ENCODE results near the gene FHIP2A.
"Not testable (repeated sequence)": the region's sequence is repeated elsewhere in the genome, so short reads cannot be mapped to it uniquely, and the experiment has no call there.

Gene FHIP2A

GRCh38 chr10:114782666-114783065, 38.9 kb upstream of the FHIP2A start:
- Histone ChIP-seq H3K4me1 (ENCODE audit: control insufficient read depth, low read length) (no peaks in the 10 kb centered on the region), H3K27ac (ENCODE audit: low read depth, low read length) (no peak overlapping the region), H3K9me3 (ENCODE audit: control insufficient read depth, insufficient read depth, low read length) (no peaks in the 10 kb centered on the region), H3K36me3 (ENCODE audit: control insufficient read depth, low read length) (no peaks in the 10 kb centered on the region), H3K4me3 (ENCODE audit: low read length) (no peak overlapping the region), H3K27me3 (ENCODE audit: control insufficient read depth, low read length) (no peaks in the 10 kb centered on the region; the same call in 1 of the 2 replicates), H4K20me1 (ENCODE audit: control insufficient read depth, insufficient read depth, low read depth, low read length) (no peaks in the 10 kb centered on the region), H3K4me2 (ENCODE audit: low read length) (no peak overlapping the region), H3K79me2 (ENCODE audit: control insufficient read depth, low read length) (no peaks in the 10 kb centered on the region), H3K9me2 (replicated peaks; ENCODE audit: control insufficient read depth, low read length) (no peaks in the 10 kb centered on the region), H3F3A (ENCODE audit: control insufficient read depth, insufficient read depth) (no peaks in the 10 kb centered on the region)
- TF ChIP-seq, protein P1, sequence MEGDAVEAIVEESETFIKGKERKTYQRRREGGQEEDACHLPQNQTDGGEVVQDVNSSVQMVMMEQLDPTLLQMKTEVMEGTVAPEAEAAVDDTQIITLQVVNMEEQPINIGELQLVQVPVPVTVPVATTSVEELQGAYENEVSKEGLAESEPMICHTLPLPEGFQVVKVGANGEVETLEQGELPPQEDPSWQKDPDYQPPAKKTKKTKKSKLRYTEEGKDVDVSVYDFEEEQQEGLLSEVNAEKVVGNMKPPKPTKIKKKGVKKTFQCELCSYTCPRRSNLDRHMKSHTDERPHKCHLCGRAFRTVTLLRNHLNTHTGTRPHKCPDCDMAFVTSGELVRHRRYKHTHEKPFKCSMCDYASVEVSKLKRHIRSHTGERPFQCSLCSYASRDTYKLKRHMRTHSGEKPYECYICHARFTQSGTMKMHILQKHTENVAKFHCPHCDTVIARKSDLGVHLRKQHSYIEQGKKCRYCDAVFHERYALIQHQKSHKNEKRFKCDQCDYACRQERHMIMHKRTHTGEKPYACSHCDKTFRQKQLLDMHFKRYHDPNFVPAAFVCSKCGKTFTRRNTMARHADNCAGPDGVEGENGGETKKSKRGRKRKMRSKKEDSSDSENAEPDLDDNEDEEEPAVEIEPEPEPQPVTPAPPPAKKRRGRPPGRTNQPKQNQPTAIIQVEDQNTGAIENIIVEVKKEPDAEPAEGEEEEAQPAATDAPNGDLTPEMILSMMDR (IDR thresholded peaks at IDR 0.05; ENCODE audit: low read depth, low read length, poor library complexity, severe bottlenecking): no peak
- no peak for TF ChIP-seq EZH2phosphoT487 (IDR thresholded peaks at IDR 0.05; ENCODE audit: borderline replicate concordance, low read length)

- no peak for TF ChIP-seq EZH2phosphoT487 (IDR thresholded peaks at IDR 0.05; ENCODE audit: borderline replicate concordance, low read length)
- Histone ChIP-seq H3K4me3 (ENCODE audit: low read length) (no peak overlapping the region), H3K27me3 (ENCODE audit: control insufficient read depth, low read length) (no peaks in the 10 kb centered on the region), H3K79me2 (ENCODE audit: control insufficient read depth, low read length) (no peaks in the 10 kb centered on the region), H3K36me3 (ENCODE audit: control insufficient read depth, low read length) (no peaks in the 10 kb centered on the region), H3K4me1 (ENCODE audit: control insufficient read depth, low read length) (no peaks in the 10 kb centered on the region), H3K4me2 (ENCODE audit: low read length) (no peak overlapping the region), H3K9me2 (replicated peaks; ENCODE audit: control insufficient read depth, low read length) (no peaks in the 10 kb centered on the region), H4K20me1 (ENCODE audit: control insufficient read depth, insufficient read depth, low read depth, low read length) (no peaks in the 10 kb centered on the region), H3K9me3 (ENCODE audit: control insufficient read depth, insufficient read depth, low read length) (no peaks in the 10 kb centered on the region), H3F3A (ENCODE audit: control insufficient read depth, insufficient read depth) (no peaks in the 10 kb centered on the region), H3K27ac (ENCODE audit: low read depth, low read length) (no peak overlapping the region)
Measured at GRCh38 chr10:114783686-114784085, 37.9 kb upstream of the FHIP2A start.

DNA sequence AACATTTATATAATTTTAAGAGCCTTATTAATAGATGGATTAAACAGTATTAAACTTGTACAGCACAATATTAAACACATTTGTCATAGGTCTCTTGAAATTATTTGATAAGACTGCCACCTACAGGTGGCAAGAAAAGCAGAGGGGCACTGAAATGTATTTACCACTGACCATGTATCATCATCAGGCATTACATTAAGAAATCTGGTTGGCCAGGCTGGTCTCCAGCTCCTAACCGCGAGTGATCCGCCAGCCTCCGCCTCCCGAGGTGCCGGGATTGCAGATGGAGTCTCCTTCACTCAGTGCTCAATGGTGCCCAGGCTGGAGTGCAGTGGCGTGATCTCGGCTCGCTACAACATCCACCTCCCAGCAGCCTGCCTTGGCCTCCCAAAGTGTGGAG, 35.1 kb upstream of the FHIP2A start:
- not testable (repeated sequence) for H3K4me3 ChIP-seq (ENCODE audit: low read length); H3K9me2 ChIP-seq (replicated peaks; ENCODE audit: control insufficient read depth, low read length); H3K27me3 ChIP-seq (ENCODE audit: control insufficient read depth, low read length); H3F3A ChIP-seq (ENCODE audit: control insufficient read depth, insufficient read depth); H3K4me1 ChIP-seq (ENCODE audit: control insufficient read depth, low read length); H3K79me2 ChIP-seq (ENCODE audit: control insufficient read depth, low read length); H3K4me2 ChIP-seq (ENCODE audit: low read length); H3K27ac ChIP-seq (ENCODE audit: low read depth, low read length); H3K9me3 ChIP-seq (ENCODE audit: control insufficient read depth, insufficient read depth, low read length); H4K20me1 ChIP-seq (ENCODE audit: control insufficient read depth, insufficient read depth, low read depth, low read length); H3K36me3 ChIP-seq (ENCODE audit: control insufficient read depth, low read length)
- TF ChIP-seq, protein P1 (IDR thresholded peaks at IDR 0.05; ENCODE audit: low read depth, low read length, poor library complexity, severe bottlenecking): peak; percentile 53

DNA sequence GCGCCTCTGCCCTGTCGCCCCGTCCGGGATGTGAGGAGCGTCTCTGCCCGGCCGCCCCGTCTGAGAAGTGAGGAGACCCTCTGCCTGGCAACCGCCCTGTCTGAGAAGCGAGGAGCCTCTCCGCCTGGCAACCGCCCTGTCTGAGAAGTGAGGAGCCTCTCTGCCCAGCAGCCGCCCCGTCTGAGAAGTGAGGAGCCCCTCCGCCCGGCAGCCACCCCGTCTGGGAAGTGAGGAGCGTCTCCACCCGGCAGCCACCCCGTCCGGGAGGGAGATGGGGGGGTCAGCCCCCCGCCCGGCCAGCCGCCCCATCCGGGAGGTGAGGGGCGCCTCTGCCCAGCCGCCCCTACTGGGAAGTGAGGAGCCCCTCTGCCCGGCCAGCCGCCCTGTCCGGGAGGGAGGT, 34.4 kb upstream of the FHIP2A start:
- not testable (repeated sequence) for H3K27ac ChIP-seq (ENCODE audit: low read depth, low read length); H4K20me1 ChIP-seq (ENCODE audit: control insufficient read depth, insufficient read depth, low read depth, low read length); H3K27me3 ChIP-seq (ENCODE audit: control insufficient read depth, low read length); H3K4me3 ChIP-seq (ENCODE audit: low read length); H3K79me2 ChIP-seq (ENCODE audit: control insufficient read depth, low read length); H3K9me2 ChIP-seq (replicated peaks; ENCODE audit: control insufficient read depth, low read length); H3K4me2 ChIP-seq (ENCODE audit: low read length); H3K4me1 ChIP-seq (ENCODE audit: control insufficient read depth, low read length); H3F3A ChIP-seq (ENCODE audit: control insufficient read depth, insufficient read depth); H3K36me3 ChIP-seq (ENCODE audit: control insufficient read depth, low read length); H3K9me3 ChIP-seq (ENCODE audit: control insufficient read depth, insufficient read depth, low read length)
